Adrenal gland (tissue), 5 donors: ENCODE results near the gene PDE6G.

Experiments
- CTCF ChIP-seq, 6 experiments: fragments of 450-650 bp in 4 of 6; fragments of 200-600 bp in 2 of 6; sonication (generic) in 1 of 6; IDR thresholded peaks; 1 replicate in 5 of 6; 2 replicates in 1 of 6; pipeline versions ENCODE4 v1.5.1 to v1.8.0; 2016 to 2021; ENCODE audit warnings: antibody characterized with exemption in 6 of 6, mild to moderate bottlenecking in 2 of 6, moderate library complexity in 1 of 6
- POLR2A ChIP-seq, 2 donors: fragments of 450-650 bp; IDR thresholded peaks; one replicate each; pipeline ENCODE4 v1.6.1; 2017; ENCODE audit warnings: antibody characterized with exemption in 2 of 2, mild to moderate bottlenecking in 2 of 2, moderate library complexity in 1 of 2
- donor health status: DM: no; HTN: no; CAD: no.

- TF ChIP-seq POLR2A (IDR thresholded peaks at IDR 0.05) (no peak), CTCF (IDR thresholded peaks at IDR 0.05) (no peak)
Observed at GRCh38 chr17:81603846-81604610, 52.3 kb downstream of the PDE6G start.
